ENCODE data around the gene BBS9. TPM values are rescaled to one million over a fixed set of nuclear protein-coding genes. Genes with fewer than 3 reads are reported as not detected.

The BBS9 gene
- polyA plus RNA-seq, 1 experiment: 6.5 TPM

DNA sequence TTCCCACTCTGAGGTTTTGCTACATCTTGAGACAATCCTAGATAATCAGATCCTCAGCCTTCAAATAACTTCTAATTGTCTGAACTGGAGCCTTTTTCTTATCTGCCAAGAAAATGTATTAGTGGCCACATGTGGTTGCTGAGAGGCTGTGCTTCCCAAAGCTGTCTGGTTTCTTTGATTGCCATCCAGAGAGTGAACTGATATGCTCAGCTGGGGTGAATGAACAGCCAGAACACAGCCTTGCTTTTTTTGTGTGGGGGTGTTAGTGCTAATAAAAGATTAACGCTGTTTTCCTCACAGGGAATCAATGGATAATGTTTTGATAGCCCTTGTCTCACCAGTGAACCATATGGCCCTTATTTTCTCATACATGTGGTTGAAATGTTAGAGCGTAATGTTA, 66.9 kb downstream of the BBS9 start:
- no peak for DNase-seq (ENCODE audit: low read depth)
- TF ChIP-seq CTCF (IDR thresholded peaks at IDR 0.05; ENCODE audit: insufficient read depth, low read depth, low read length): no peak
- no peaks in the 10 kb centered on the region for H3K27me3 ChIP-seq (ENCODE audit: control insufficient read depth, insufficient read depth, low read length)
- no peak overlapping the region for H3K4me3 ChIP-seq (ENCODE audit: low read depth, low read length)
- POLR2A ChIA-PET: no interaction called here
- CTCF ChIA-PET: interaction anchor here (4.0 kb wide), 1 partner anchor 10 kb away, joined by 16 read pairs; no protein-coding TSS in a partner anchor
- H3K36me3 ChIP-seq (ENCODE audit: control insufficient read depth, insufficient read depth, low read length): no peaks in the 10 kb centered on the region

DNA sequence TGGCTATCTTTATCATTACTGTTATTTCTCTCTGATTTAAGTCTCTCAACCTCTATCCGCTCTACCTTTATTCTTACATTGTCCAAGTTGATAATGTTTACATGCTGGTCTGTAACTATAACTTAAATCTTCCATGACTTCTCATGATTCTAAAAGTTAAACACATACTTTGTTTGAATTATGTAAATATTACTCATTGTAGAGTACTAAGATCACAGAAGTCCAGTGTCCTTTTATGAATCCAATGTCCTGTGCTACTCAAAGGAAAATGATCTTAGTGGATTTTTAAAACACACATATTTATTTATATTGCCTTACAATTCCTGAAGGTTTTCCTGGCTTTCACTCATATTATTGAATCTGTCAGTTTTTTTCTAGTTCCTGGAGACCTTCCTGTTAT, 70.9 kb downstream of the BBS9 start:
- H3K4me3 ChIP-seq (ENCODE audit: low read depth, low read length): no peak overlapping the region
- no peaks in the 10 kb centered on the region for H3K36me3 ChIP-seq (ENCODE audit: control insufficient read depth, insufficient read depth, low read length)
- DNase-seq (ENCODE audit: low read depth): no peak
- no peak for TF ChIP-seq CTCF (IDR thresholded peaks at IDR 0.05; ENCODE audit: insufficient read depth, low read depth, low read length)
- ChIA-PET CTCF (no interaction called here), POLR2A (no interaction called here)
- no peaks in the 10 kb centered on the region for H3K27me3 ChIP-seq (ENCODE audit: control insufficient read depth, insufficient read depth, low read length)

GRCh38 chr7:33201821-33202220, 72.5 kb downstream of the BBS9 start:
- DNase-seq (ENCODE audit: low read depth): no peak
- no peaks in the 10 kb centered on the region for H3K27me3 ChIP-seq (ENCODE audit: control insufficient read depth, insufficient read depth, low read length)

DNA sequence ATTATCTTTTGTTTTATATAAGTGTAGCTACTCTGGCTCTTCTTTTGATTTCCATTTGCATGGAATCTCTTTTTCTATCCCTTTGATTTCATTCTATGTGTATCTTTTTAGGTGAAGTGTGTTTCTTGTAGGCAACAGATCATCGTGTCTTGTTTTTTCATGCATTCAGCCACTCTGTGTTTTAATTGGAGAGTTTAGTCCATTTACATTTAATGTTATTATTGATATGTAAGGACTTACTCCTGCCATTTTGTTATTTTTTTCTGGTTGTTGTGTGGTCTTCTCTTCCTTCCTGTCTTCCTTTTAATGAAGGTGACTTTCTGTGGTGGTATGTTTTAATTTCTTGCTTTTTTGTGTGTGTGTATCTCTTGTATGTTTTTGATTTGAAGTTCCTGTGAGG, 81.6 kb downstream of the BBS9 start:
- Histone ChIP-seq H3K4me3 (ENCODE audit: low read depth, low read length) (no peak overlapping the region), H3K36me3 (ENCODE audit: control insufficient read depth, insufficient read depth, low read length) (no peaks in the 10 kb centered on the region; the same call in none of the 2 replicates), H3K27me3 (ENCODE audit: control insufficient read depth, insufficient read depth, low read length) (no peaks in the 10 kb centered on the region)
- CTCF ChIA-PET: no interaction called here
- POLR2A ChIA-PET: no interaction called here
- no peak for DNase-seq (ENCODE audit: low read depth)
- TF ChIP-seq CTCF (IDR thresholded peaks at IDR 0.05; ENCODE audit: insufficient read depth, low read depth, low read length): no peak

More at GRCh38 chr7:33201821-33202220, 72.5 kb downstream of the BBS9 start:
- ChIA-PET POLR2A (no interaction called here), CTCF (no interaction called here)
- TF ChIP-seq CTCF (IDR thresholded peaks at IDR 0.05; ENCODE audit: insufficient read depth, low read depth, low read length): no peak
- Histone ChIP-seq H3K4me3 (ENCODE audit: low read depth, low read length) (no peak overlapping the region), H3K36me3 (ENCODE audit: control insufficient read depth, insufficient read depth, low read length) (no peaks in the 10 kb centered on the region)

DNA sequence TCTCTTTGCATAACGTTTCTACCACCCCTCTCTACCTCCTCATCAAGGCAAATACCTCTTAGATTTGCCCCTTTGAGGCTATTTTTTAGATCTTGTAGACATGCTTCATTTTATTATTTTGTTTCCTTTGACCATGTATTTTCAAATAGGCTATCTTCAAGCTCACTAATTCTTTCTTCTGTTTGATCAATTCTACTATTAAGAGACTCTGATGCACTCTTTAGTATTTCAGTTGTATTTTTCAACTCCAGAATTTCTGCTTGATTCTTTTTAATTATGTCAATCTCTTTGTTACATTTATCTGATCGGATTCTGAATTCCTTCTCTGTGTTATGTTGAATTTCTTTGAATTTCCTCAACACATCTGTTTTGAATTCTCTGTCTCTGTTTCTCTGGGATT, 82.8 kb downstream of the BBS9 start:
- Histone ChIP-seq H3K36me3 (ENCODE audit: control insufficient read depth, insufficient read depth, low read length) (no peaks in the 10 kb centered on the region; the same call in none of the 2 replicates), H3K27me3 (ENCODE audit: control insufficient read depth, insufficient read depth, low read length) (no peaks in the 10 kb centered on the region), H3K4me3 (ENCODE audit: low read depth, low read length) (no peak overlapping the region)
- CTCF ChIA-PET: no interaction called here
- no peak for DNase-seq (ENCODE audit: low read depth)
- POLR2A ChIA-PET: no interaction called here
- no peak for TF ChIP-seq CTCF (IDR thresholded peaks at IDR 0.05; ENCODE audit: insufficient read depth, low read depth, low read length)

Data from BJ (cell line).